Coronary artery (tissue), 2 donors: Measurements from ENCODE around the gene PPP4R2.

Experiments
- DNase-seq: peaks from one replicate; pipeline ENCODE4 v3.0.0-alpha.2; 2017; ENCODE audit warnings: low spot score
- H3K27ac ChIP-seq, 2 donors: fragments of 200-600 bp; sonication (generic); one replicate each; pipeline ENCODE4 v1.5.1; 2016 to 2019
- H3K4me3 ChIP-seq: fragments of 200-600 bp; sonication (generic); 2 replicates; pipeline ENCODE4 v1.5.1; 2016; ENCODE audit warnings: mild to moderate bottlenecking, moderate library complexity
- TF ChIP-seq, protein P1 (sequence below): fragments of 200-600 bp; sonication (generic); IDR thresholded peaks from one replicate; pipeline ENCODE4 v1.5.1; 2019; ENCODE audit warnings: antibody characterized with exemption

PPP4R2 gene

DNA sequence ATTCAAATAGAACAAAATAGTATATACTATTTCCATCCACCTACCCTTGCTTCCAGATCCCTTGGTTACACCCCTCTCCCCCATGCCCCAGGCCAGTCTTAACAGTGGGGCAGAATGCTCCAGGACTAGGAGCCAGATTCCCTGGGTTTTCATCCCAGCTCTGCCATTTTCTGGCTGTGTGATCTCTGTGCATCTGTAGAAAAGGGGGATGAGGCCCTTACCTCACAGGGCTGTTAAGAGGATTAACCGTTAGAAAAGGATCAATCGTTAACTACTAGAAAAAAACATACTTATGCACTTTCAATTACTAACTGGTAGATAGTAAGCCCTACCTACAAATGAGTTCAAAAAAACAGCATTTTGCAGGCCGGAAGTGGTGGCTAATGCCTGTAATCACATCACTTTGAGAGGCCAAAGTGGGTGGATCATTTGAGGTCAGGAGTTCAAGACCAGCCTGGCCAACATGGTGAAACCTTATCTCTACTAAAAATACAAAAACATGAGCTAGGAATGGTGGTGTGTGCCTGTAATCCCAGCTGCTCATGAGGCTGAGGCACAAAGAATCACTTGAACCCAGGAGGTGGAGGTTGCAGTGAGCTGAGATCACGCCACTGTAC, 76.6 kb downstream of the PPP4R2 start:
- no peak overlapping the region for H3K4me3 ChIP-seq
- TF ChIP-seq, protein P1, sequence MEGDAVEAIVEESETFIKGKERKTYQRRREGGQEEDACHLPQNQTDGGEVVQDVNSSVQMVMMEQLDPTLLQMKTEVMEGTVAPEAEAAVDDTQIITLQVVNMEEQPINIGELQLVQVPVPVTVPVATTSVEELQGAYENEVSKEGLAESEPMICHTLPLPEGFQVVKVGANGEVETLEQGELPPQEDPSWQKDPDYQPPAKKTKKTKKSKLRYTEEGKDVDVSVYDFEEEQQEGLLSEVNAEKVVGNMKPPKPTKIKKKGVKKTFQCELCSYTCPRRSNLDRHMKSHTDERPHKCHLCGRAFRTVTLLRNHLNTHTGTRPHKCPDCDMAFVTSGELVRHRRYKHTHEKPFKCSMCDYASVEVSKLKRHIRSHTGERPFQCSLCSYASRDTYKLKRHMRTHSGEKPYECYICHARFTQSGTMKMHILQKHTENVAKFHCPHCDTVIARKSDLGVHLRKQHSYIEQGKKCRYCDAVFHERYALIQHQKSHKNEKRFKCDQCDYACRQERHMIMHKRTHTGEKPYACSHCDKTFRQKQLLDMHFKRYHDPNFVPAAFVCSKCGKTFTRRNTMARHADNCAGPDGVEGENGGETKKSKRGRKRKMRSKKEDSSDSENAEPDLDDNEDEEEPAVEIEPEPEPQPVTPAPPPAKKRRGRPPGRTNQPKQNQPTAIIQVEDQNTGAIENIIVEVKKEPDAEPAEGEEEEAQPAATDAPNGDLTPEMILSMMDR, result no peak
- no peak overlapping the region for H3K27ac ChIP-seq
- no peak for DNase-seq

DNA sequence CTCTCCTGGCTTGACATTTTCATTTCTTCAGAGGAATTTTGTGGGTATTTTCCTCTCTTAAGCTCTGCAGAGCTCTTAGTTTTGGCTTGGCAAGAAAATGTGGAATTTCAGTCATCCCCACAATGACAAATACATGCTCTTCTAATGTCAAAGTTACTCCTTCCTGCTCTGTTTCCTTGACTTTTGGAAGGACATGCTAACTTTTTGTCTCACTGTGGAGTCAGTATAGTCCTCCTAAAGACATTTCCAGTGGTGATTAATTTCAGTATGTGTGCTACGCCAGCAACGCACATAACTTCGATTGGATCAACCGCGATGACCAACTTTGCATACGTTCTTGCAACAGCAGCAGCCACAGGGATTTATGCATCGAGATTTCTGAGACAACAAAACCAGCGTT, 78.2 kb downstream of the PPP4R2 start:
- H3K27ac ChIP-seq, result no peak overlapping the region
- TF ChIP-seq, protein P1, result no peak

DNA sequence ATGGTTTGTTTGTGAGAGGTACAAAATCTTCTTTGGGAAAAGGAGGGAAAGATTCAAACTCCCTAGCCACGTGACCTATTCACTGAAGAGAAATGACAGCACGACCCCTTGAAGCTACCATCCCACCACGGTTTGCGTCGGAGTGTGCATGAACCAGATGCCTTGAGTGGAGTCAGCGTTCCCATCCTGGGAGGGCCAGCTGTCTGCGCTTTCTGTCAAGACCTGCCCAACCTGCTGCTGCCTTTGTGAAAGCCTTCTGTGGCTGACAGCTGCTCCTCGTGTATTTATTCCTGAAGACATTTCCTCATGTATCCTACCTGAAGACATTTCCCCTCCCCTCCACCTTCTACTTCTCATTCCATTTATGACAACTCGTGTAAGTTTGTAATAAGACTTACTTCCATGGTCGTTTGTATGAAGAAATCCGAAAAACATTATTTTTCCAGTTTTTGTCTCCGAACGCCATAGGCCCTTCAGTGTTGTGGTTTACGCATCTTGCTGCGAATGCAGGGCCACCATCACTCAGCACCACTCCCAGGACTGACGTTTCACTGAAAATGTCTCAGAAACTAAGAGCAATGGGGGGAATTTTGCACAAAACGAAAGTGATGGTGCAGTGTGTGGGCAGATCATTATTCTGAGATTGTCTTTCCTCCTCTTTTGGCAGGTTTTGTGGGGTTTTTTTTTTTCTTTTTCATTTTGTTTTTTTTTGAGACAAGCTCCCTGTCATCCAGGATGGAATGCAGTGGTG, 83.8 kb downstream of the PPP4R2 start:
- TF ChIP-seq, protein P1, result no peak
- Histone ChIP-seq H3K4me3 (no peak overlapping the region), H3K27ac (no peak overlapping the region)
- DNase-seq, result no peak

More for the DNA sequence above, 78.2 kb downstream of the PPP4R2 start:
- H3K4me3 ChIP-seq, result no peak overlapping the region
- no peak for DNase-seq

DNA sequence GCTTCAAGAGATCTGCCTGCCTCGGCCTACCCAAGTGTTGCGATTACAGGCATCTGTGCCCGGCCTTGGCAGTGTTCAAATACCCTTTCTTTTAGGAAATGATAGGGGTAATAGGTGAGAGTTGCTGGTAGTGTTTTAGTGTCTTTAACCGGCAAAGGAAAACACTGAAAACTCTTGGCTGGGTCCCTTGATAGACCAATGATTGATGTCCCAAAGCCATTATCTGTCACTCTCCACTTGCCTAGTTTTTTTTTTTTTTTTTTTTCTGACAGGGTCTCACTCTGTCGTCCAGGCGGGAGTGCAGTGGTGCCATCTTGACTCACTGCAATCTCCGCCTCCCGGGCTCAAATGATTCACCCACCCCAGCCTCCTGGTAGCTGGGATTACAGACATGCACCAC, 84.5 kb downstream of the PPP4R2 start:
- Histone ChIP-seq H3K27ac (no peak overlapping the region), H3K4me3 (no peak overlapping the region)
- DNase-seq, result no peak
- TF ChIP-seq, protein P1, result no peak

DNA sequence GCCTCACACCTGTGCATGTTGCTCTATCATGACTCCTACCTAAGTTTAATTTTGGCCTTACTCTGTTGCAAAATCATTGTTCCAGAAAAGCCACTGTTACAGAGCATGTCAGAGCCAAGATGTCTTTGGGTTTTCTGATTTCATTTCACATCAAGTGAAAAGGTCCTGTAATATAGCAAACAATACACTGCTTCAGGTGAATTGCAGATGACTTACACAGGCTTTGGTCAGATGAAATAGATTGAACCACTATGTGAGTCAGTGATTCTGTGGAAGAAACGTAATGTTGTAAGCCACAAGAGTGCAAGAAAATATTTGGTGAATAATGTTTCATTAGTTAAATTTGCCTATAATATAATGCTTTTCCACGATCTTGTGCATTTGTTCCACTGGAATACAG, 87.6 kb downstream of the PPP4R2 start:
- DNase-seq, result no peak
- TF ChIP-seq, protein P1, result no peak
- H3K27ac ChIP-seq, result no peak overlapping the region
- no peak overlapping the region for H3K4me3 ChIP-seq

DNA sequence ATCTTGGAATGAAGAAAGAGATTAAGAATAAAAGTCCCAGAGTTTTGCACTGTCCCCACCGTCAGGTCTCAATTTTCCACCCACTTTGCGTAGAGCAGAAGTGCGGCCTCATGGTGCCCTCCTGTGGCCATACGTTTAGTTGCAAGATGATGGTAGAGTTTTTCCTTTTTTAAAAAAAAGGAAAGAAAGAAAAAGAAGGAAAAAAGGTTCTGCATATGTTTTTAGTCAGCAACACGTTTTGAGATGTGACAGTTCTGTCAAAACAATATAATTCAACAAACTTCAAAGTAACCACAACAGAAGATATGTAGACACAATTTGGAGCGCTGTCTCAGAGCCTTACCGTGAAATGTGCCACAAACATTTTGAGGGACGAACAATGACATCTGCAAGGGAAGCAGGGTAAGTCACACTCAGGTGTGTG, 89.5 kb downstream of the PPP4R2 start:
- H3K4me3 ChIP-seq, result no peak overlapping the region
- TF ChIP-seq, protein P1, result peak; percentile 61
- DNase-seq, result no peak
- no peak overlapping the region for H3K27ac ChIP-seq

DNA sequence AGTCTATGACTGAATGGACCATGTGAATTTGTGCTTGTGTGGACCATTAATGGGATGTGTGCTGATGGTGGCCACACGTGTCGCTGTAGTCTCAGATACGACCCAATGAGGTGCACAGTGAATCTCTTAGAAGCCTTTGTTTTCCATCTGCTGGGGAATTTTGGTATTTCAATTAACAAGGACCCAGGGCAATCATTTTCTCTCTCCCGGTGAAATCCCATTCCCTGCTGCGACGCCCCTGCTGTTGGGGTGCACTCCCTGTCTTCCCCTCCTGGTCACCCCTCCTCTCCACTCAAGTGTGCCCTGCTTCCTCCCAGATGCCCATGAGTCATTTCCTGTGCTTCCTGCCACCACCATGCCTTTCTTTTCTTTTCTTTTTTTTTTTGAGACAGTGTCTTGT, 97.5 kb downstream of the PPP4R2 start:
- no peak for DNase-seq
- Histone ChIP-seq H3K4me3 (no peak overlapping the region), H3K27ac (no peak overlapping the region)
- TF ChIP-seq, protein P1, result no peak
